ENCODE measurements around the gene MPPED1. TPM values are rescaled to one million over a fixed set of nuclear protein-coding genes. Genes with fewer than 3 reads are reported as not detected.

Gene MPPED1
- total RNA-seq, 1 experiment from 2014 or later = 0.28 TPM

DNA sequence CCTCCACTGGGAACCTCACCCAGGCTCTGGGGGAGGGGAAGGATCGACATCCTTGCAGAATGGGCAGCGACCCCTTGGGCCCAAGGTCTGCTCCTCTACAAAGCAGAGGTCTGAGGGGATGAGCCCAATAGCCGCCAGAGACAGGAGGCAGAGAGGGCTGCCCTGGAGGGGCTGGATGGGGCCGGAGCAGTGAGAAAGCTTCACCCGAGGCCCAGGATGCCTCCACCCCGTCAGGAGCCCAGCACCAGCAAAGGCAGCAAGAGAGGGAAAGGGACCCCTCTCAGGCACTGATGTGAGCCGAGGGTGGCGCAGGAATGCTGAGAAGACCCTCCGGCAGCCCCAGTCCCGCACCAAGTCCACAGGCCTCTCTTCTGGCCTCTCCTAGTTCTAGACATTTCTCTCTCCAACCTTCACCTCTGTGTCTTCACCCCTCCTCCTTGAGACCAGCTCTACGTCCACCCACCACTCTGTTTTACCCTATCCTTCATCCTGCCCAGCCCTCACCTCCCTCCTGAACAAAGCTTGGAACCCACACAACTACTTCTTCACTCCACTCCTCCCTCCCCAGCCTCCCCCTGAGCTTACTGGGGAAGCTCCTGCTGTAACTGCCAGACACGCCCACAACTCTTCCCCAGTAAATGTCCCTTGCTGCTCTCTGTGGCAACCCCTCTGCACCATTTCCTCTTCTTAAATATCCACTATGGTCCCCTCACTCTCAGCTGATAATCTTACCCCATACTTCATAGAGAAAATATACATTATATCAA, 131.9 kb downstream of the MPPED1 start:
- H2BK15ac ChIP-seq (ENCODE audit: low read depth, low read length) = no peak overlapping the region
- H3K14ac ChIP-seq (ENCODE audit: insufficient read depth, low read length) = no peak overlapping the region
- peak; percentile 15 for DNase-seq
- no peaks in the 10 kb centered on the region for H3K9me3 ChIP-seq (ENCODE audit: control insufficient read depth, low read depth, low read length)
- Mint-ChIP-seq H3K36me3 (ENCODE audit: insufficient read depth in 1 of 3, low read depth in 3 of 3) (no peaks in the 10 kb centered on the region), H3K9me3 (no peaks in the 10 kb centered on the region; a peak in 2 of 5 replicates), H3K27me3 (ENCODE audit: low read depth) (peaks cover 2% of the 10 kb centered on the region), H3K27ac (no peak overlapping the region; a peak in 2 of 7 replicates), H3K4me1 (peaks cover 0 to 4% of the 10 kb centered on the region in 2 experiments; a peak in 1 of 4 replicates), H3K4me3 (no peak overlapping the region)
- no peak overlapping the region for H3T11ph ChIP-seq (ENCODE audit: low read length)
- no peak overlapping the region for H2BK120ac ChIP-seq (ENCODE audit: low read depth, low read length, poor library complexity, severe bottlenecking)
- H3K27ac ChIP-seq (ENCODE audit: insufficient read length, low read depth, low read length) = no peak overlapping the region
- no peak overlapping the region for H4K5ac ChIP-seq (ENCODE audit: insufficient read length, low read depth, low read length)
- no peak overlapping the region for H3K23ac ChIP-seq (ENCODE audit: insufficient read length, low read depth, low read length)
- H3K23me2 ChIP-seq (ENCODE audit: insufficient read length, low read depth, low read length, poor library complexity, severe bottlenecking) = no peaks in the 10 kb centered on the region
- WGBS (ENCODE audit: extremely low coverage, insufficient read length, low lambda C conversion rate) = no CpG with 5 or more reads among the region's 12 CpGs
- no peaks in the 10 kb centered on the region for H3K4me1 ChIP-seq (ENCODE audit: insufficient read depth, low read length)
- H3K27me3 ChIP-seq (ENCODE audit: insufficient read depth, low read length) = no peaks in the 10 kb centered on the region
- H3K4ac ChIP-seq (ENCODE audit: low read depth, low read length) = no peak overlapping the region
- H4K20me1 ChIP-seq (ENCODE audit: control insufficient read depth, insufficient read depth, insufficient read length) = no peaks in the 10 kb centered on the region
- no peaks in the 10 kb centered on the region for H3K79me1 ChIP-seq (ENCODE audit: insufficient read depth, low read depth, low read length, poor library complexity, severe bottlenecking)
- no peak overlapping the region for H3K56ac ChIP-seq (ENCODE audit: insufficient read length, low read depth, low read length)
- H3K9ac ChIP-seq (ENCODE audit: extremely low read depth, insufficient read length, low read length) = no peak overlapping the region
- H2BK12ac ChIP-seq (ENCODE audit: insufficient read length, low read depth, low read length) = no peak overlapping the region
- H4K8ac ChIP-seq (replicated peaks; ENCODE audit: insufficient read length, low read depth, low read length) = no peak overlapping the region
- no peak overlapping the region for H2BK5ac ChIP-seq (ENCODE audit: insufficient read length, low read length)
- no peak overlapping the region for H3K18ac ChIP-seq (ENCODE audit: insufficient read length, low read depth, low read length)
- no peak overlapping the region for H3K4me2 ChIP-seq (ENCODE audit: insufficient read depth, insufficient read length, low read length)
- H2BK20ac ChIP-seq (ENCODE audit: low read depth, low read length, poor library complexity, severe bottlenecking) = no peak overlapping the region
- H2AK5ac ChIP-seq (ENCODE audit: insufficient read length, low read length) = no peak overlapping the region
- H4K91ac ChIP-seq (ENCODE audit: insufficient read length, low read depth, low read length) = no peak overlapping the region
- no peak overlapping the region for H2AFZ ChIP-seq (ENCODE audit: low read length)
- H3K79me2 ChIP-seq (ENCODE audit: insufficient read depth, low read length) = no peaks in the 10 kb centered on the region
- TF ChIP-seq CTCF (conservative IDR thresholded peaks at IDR 0.05) = no peak

All from H9 (cell line).